HFFc6 (cell line): ENCODE data around the gene NUCKS1. TPM values are rescaled to one million over a fixed set of nuclear protein-coding genes. Genes with fewer than 3 reads are reported as not detected.

Source experiments
- DNase-seq: peaks from one replicate; pipeline ENCODE4 v3.0.0-alpha.2; 2018
- H3K27ac Mint-ChIP-seq: 2 replicates; pipeline ENCODE4 v1.8.0; 2020; ENCODE audit warnings: mild to moderate bottlenecking, mixed read lengths
- H3K27me3 Mint-ChIP-seq: 2 replicates; pipeline ENCODE4 v1.8.0; 2021; ENCODE audit warnings: mild to moderate bottlenecking, moderate library complexity, mixed read lengths; ENCODE audit not compliant: insufficient read depth
- H3K36me3 Mint-ChIP-seq: 2 replicates; pipeline ENCODE4 v1.8.0; 2021; ENCODE audit warnings: low read depth, mixed read lengths
- H3K4me1 Mint-ChIP-seq: 2 replicates; pipeline ENCODE4 v1.8.0; 2020; ENCODE audit warnings: low read depth, mixed read lengths
- H3K4me3 Mint-ChIP-seq: 2 replicates; pipeline ENCODE4 v1.8.0; 2020; ENCODE audit warnings: mild to moderate bottlenecking, moderate library complexity, mixed read lengths
- H3K9me3 Mint-ChIP-seq: 2 replicates; pipeline ENCODE4 v1.8.0; 2020; ENCODE audit warnings: mild to moderate bottlenecking, mixed read lengths
- CTCF ChIP-seq: fragments of 200-600 bp; sonication (generic); IDR thresholded peaks from 2 replicates; pipeline ENCODE4 v1.5.0; 2021; ENCODE audit warnings: antibody characterized with exemption, mild to moderate bottlenecking
- total RNA-seq, 6 experiments: library from RNA; stranded (reverse); fragmentation: NEBNext Ultra II Directional; extraction: Animal tissue kit (Norgen Biotek cat#: 25700); gene quantifications; 2 replicates in 1 of 6; 3 replicates in 5 of 6; pipeline ENCODE4 v1.2.3, GENCODE V29; 2021

NUCKS1 gene
- total RNA-seq, 6 experiments from 2014 or later: 187 to 259 (median 222) TPM

- H3K36me3 Mint-ChIP-seq: no peaks in the 10 kb centered on the region; the same call in 1 of the 2 replicates
- no peaks in the 10 kb centered on the region for H3K9me3 Mint-ChIP-seq
- no peaks in the 10 kb centered on the region for H3K27me3 Mint-ChIP-seq
- no peak overlapping the region for H3K27ac Mint-ChIP-seq
- DNase-seq: no peak
- H3K4me3 Mint-ChIP-seq: no peak overlapping the region
- peaks cover 34% of the 10 kb centered on the region for H3K4me1 Mint-ChIP-seq
- no peak for TF ChIP-seq CTCF
Measured at GRCh38 chr1:205764578-205764977, 14.6 kb upstream of the NUCKS1 start.

GRCh38 chr1:205763980-205764379 lies 14.0 kb upstream of the NUCKS1 start:
- Mint-ChIP-seq H3K27ac (no peak overlapping the region), H3K9me3 (no peaks in the 10 kb centered on the region), H3K4me1 (peaks cover 28% of the 10 kb centered on the region), H3K36me3 (no peaks in the 10 kb centered on the region; the same call in 1 of the 2 replicates), H3K4me3 (no peak overlapping the region), H3K27me3 (no peaks in the 10 kb centered on the region)
- DNase-seq: no peak
- no peak for TF ChIP-seq CTCF

GRCh38 chr1:205760606-205761005 lies 10.6 kb upstream of the NUCKS1 start:
- H3K27ac Mint-ChIP-seq: no peak overlapping the region
- DNase-seq: no peak
- H3K27me3 Mint-ChIP-seq: peaks cover 4% of the 10 kb centered on the region; the same call in 1 of the 2 replicates
- H3K4me1 Mint-ChIP-seq: peaks cover 13% of the 10 kb centered on the region; the same call in 1 of the 2 replicates
- no peak for TF ChIP-seq CTCF
- H3K9me3 Mint-ChIP-seq: no peaks in the 10 kb centered on the region
- H3K36me3 Mint-ChIP-seq: no peaks in the 10 kb centered on the region; the same call in 1 of the 2 replicates
- H3K4me3 Mint-ChIP-seq: no peak overlapping the region

GRCh38 chr1:205756552-205756951 lies 6.6 kb upstream of the NUCKS1 start:
- Mint-ChIP-seq H3K27ac (no peak overlapping the region), H3K9me3 (no peaks in the 10 kb centered on the region), H3K4me3 (no peak overlapping the region), H3K27me3 (peaks cover 4% of the 10 kb centered on the region; the same call in 1 of the 2 replicates), H3K4me1 (peaks cover 10% of the 10 kb centered on the region; the same call in 1 of the 2 replicates), H3K36me3 (no peaks in the 10 kb centered on the region; the same call in 1 of the 2 replicates)
- TF ChIP-seq CTCF: no peak
- no peak for DNase-seq

GRCh38 chr1:205754857-205755256 lies 4.9 kb upstream of the NUCKS1 start:
- H3K4me3 Mint-ChIP-seq: no peak overlapping the region
- DNase-seq: no peak
- no peaks in the 10 kb centered on the region for H3K36me3 Mint-ChIP-seq
- no peaks in the 10 kb centered on the region for H3K9me3 Mint-ChIP-seq
- H3K27ac Mint-ChIP-seq: no peak overlapping the region
- H3K27me3 Mint-ChIP-seq: peaks cover 7% of the 10 kb centered on the region
- no peak for TF ChIP-seq CTCF
- H3K4me1 Mint-ChIP-seq: peaks cover 12% of the 10 kb centered on the region; the same call in 1 of the 2 replicates
